ENCODE results near the gene RPS6KB2.
"Not testable (repeated sequence)": the region's sequence is repeated elsewhere in the genome, so short reads cannot be mapped to it uniquely, and the experiment has no call there.

RPS6KB2 gene

DNA sequence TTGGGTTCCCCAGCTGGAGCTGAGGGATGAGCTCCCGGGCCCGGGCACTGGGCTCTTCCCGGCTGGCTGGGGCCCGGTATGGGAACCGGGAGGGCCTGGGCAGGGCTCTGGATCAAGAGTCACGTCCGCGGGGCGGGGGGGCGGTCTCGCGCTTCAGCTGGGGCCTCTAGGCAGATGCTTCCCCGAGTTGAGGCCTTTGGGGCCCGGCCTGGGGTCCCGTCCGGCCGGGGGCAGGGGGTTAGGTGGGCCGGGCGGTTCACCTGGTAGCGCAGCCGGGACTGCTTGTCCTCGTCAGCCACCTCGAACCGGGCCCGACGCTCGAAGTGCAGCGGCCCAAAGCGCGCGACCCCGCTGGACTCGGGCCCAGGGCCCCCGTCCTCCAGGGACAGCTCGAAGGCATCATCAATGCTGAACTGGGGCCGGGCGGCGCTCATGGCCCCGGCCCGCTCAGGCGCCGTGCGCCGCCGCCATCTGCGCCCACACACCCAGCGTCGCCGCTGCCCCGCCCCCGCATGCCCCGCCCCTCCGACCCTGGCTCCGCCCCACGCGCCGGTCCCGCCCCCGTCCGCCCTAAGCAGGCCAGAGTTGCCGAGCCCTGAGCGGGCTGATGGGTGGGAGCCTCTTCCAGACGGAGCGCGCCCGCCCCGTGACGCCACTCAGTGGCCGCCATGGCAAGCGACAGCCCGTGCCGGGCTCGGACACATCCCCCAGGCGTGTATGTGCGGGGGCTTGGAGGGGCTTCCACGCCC, 40.6 kb downstream of the RPS6KB2 start, which contains the start of gene TMEM134:
TSS of gene TMEM134 (minus strand) at position 493 of the 749 bp plus-strand sequence. CDS start at position 434, 59 bp downstream.
- peak; percentile 91 for DNase-seq

GRCh38 chr11:67469508-67469811, 41.2 kb downstream of the RPS6KB2 start:
- no peak for DNase-seq

DNA sequence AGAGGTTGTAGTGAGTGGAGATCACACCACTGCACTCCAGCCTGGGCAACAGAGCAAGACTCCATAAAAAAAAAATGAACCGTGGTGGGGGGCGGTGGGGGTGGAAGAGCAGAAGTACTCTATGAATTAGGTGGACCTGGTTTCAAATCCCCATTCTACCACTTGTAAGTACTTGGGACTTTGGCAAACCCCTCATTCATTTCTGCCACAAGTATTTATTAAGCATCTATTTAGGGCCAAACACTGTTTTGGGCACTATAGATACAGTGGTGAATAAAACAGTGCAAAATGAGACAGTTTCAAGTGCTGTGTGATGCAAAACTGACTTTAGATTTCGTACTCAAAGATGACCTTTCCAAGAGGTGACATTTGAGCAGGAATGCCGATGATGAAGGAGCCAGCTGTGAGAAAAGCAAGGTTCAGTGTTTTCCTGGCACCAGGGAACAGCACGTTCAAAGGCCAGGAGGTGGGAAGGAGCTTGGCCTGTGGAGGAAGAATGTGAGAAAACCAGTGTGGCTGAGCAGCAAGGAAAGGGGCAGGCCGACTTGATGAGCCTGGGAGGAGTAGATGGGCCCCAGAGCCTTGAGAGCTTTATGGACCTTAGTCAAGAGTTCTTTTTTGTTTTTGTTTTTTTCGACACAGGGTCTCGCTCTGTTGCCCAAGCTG, 42.2 kb downstream of the RPS6KB2 start:
- DNase-seq = no peak

- no peak for DNase-seq
Measured at GRCh38 chr11:67472882-67473281, 44.6 kb downstream of the RPS6KB2 start.

DNA sequence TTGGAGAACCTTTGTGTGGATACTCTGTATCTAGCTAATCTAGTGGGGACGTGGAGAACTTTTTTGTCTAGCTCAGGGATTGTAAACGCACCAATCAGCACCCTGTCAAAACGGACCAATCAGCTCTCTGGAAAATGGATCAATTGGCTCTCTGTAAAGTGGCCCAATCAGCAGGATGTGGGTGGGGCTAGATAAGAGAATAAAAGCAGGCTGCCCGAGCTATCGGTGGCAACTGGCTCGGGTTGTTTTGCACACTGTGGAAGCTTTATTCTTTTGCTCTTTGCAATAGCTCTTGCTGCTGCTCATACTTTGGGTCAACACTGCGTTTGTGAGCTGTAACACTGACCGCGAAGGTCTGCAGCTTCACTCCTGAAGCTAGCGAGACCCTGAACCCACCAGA, 48.4 kb downstream of the RPS6KB2 start:
- DNase-seq = not testable (repeated sequence)

DNA sequence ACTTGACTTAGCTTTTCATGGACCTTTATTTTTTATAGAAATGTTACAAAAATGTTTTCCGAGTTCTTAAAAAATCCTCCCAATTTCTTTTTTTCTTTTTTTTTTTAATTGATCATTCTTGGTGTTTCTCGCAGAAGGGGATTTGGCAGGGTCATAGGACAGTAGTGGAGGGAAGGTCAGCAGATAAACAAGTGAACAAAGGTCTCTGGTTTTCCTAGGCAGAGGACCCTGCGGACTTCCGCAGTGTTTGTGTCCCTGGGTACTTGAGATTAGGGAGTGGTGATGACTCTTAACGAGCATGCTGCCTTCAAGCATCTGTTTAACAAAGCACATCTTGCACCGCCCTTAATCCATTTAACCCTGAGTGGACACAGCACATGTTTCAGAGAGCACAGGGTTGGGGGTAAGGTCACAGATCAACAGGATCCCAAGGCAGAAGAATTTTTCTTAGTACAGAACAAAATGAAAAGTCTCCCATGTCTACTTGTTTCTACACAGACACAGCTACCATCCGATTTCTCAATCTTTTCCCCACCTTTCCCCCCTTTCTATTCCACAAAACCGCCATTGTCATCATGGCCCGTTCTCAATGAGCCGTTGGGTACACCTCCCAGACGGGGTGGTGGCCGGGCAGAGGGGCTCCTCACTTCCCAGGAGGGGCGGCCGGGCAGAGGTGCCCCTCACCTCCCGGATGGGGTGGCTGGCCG, 49.2 kb downstream of the RPS6KB2 start:
- DNase-seq = not testable (repeated sequence)

DNA sequence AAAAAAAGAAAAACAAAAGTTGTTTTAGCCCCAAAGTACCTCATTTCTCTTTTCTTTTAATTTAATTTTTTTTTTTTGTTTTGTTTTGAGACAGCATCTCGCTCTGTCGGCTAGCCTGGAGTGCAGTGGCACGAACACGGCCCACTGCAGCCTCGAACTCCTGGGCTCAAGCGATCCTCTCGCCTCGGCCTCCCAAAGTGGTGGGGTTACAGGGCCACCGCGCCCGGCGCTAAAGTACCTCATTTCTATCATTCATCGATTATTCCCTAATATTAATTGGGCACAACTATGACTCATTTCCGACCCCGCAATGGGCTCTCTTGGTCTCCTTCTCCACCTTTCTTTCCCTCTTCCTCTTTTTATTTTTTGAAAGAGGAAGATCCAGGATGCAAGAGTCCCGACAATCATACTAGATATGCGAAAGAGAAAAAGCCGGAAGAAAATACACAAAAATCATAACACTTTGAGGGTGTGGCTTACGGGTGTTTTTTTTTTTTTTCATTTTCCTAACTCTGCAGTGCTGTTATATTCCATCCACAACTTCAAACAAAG, 54.1 kb downstream of the RPS6KB2 start:
- DNase-seq = no peak

DNA sequence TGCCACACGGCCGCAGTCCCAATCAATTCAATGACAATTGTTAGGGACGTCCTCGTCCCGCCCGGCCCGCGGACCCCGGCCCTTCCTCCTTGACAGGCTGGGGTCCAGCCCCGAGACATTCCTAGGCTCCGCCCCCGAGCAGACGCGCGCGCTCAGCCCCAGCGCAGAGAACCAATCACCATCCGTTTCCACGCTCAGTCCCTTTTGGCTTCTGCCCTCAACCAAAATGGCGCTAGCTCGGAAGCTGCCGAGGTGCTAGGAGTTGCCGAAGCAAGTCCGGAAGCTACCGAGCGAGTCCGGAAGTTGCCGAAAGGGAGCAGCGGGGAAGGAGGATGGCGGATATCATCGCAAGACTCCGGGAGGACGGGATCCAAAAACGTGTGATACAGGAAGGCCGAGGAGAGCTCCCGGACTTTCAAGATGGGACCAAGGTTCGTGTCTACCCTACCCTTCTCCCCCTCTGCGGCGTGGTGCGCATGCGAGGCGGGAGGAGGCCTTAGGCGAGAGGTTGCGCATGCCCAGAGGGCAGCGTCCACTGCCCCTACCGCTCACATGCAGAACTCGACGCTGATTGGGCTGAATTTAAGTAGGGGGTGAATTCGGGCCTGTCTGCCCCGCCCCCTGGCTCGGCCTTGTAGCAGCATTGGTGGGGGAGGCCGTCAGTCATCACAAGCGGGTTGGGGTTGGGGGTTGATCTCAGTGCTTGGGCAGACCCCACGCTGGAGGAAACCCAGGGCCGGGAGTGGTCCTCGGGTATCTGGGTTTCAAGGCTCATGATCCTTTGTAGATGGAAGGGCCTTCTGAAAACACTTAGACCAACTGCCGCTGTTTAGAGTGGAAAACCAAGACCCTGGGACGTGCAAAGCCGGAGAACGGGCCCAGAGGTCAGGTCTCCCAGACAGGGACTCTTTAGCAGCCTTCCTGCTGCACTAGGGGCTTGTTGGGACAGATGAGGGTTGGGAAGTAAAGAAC, 54.8 kb downstream of the RPS6KB2 start, which contains the start of gene AIP:
TSS of gene AIP (plus strand) at position 200 of the 972 bp plus-strand sequence. CDS start at position 333, 133 bp downstream.
- peak; percentile 94 for DNase-seq

GRCh38 chr11:67483831-67484665, 55.8 kb downstream of the RPS6KB2 start:
- DNase-seq = no peak

GRCh38 chr11:67484847-67485311, 56.6 kb downstream of the RPS6KB2 start:
- DNase-seq = no peak
